Measurements from ENCODE around the gene FHIT. TPM values are rescaled to one million over a fixed set of nuclear protein-coding genes. Genes with fewer than 3 reads are reported as not detected.

The FHIT gene
- total RNA-seq, 1 experiment from 2014 or later = 20.1 TPM

GRCh38 chr3:60344340-60344739 lies 906.9 kb downstream of the FHIT start:
- no TSS peak for BruUV-seq (replicated peaks)
- no peaks in the 10 kb centered on the region for H3K4me1 Mint-ChIP-seq (ENCODE audit: insufficient read depth, unreplicated experiment)
- intact Hi-C loops (cut with micrococcal nuclease) = no loop called here
- H3K27ac Mint-ChIP-seq (ENCODE audit: low read depth, unreplicated experiment) = no peak overlapping the region
- no peaks in the 10 kb centered on the region for H3K36me3 Mint-ChIP-seq (ENCODE audit: insufficient read depth, unreplicated experiment)
- DNase-seq (ENCODE audit: unreplicated experiment) = no peak
- no peak overlapping the region for H3K4me3 Mint-ChIP-seq (ENCODE audit: unreplicated experiment)
- H3K9me3 Mint-ChIP-seq (ENCODE audit: unreplicated experiment) = no peaks in the 10 kb centered on the region
- no peaks in the 10 kb centered on the region for H3K27me3 Mint-ChIP-seq (ENCODE audit: insufficient read depth, unreplicated experiment)
- ChIA-PET CTCF (no interaction called here), POLR2A (no interaction called here)
- TF ChIP-seq CTCF (IDR thresholded peaks at IDR 0.05; ENCODE audit: unreplicated experiment) = no peak

- Mint-ChIP-seq H3K4me1 (ENCODE audit: insufficient read depth, unreplicated experiment) (no peaks in the 10 kb centered on the region), H3K27me3 (ENCODE audit: insufficient read depth, unreplicated experiment) (no peaks in the 10 kb centered on the region), H3K36me3 (ENCODE audit: insufficient read depth, unreplicated experiment) (no peaks in the 10 kb centered on the region), H3K4me3 (ENCODE audit: unreplicated experiment) (no peak overlapping the region), H3K27ac (ENCODE audit: low read depth, unreplicated experiment) (no peak overlapping the region), H3K9me3 (ENCODE audit: unreplicated experiment) (no peaks in the 10 kb centered on the region)
- intact Hi-C loops (cut with micrococcal nuclease) = no loop called here
- DNase-seq (ENCODE audit: unreplicated experiment) = no peak
- TF ChIP-seq CTCF (IDR thresholded peaks at IDR 0.05; ENCODE audit: unreplicated experiment) = no peak
- CTCF ChIA-PET = no interaction called here
- no TSS peak for BruUV-seq (replicated peaks)
- POLR2A ChIA-PET = no interaction called here
Measured at GRCh38 chr3:60343831-60344230, 907.4 kb downstream of the FHIT start.

- no peak for TF ChIP-seq CTCF (IDR thresholded peaks at IDR 0.05; ENCODE audit: unreplicated experiment)
- ChIA-PET POLR2A (no interaction called here), CTCF (no interaction called here)
- BruUV-seq (replicated peaks) = no TSS peak
- Mint-ChIP-seq H3K4me3 (ENCODE audit: unreplicated experiment) (no peak overlapping the region), H3K27ac (ENCODE audit: low read depth, unreplicated experiment) (no peak overlapping the region), H3K27me3 (ENCODE audit: insufficient read depth, unreplicated experiment) (no peaks in the 10 kb centered on the region), H3K36me3 (ENCODE audit: insufficient read depth, unreplicated experiment) (no peaks in the 10 kb centered on the region), H3K4me1 (ENCODE audit: insufficient read depth, unreplicated experiment) (no peaks in the 10 kb centered on the region), H3K9me3 (ENCODE audit: unreplicated experiment) (no peaks in the 10 kb centered on the region)
- intact Hi-C loops (cut with micrococcal nuclease) = no loop called here
- DNase-seq (ENCODE audit: unreplicated experiment) = no peak
Measured at GRCh38 chr3:60339304-60339703, 911.9 kb downstream of the FHIT start.

- no peaks in the 10 kb centered on the region for H3K27me3 Mint-ChIP-seq (ENCODE audit: insufficient read depth, unreplicated experiment)
- H3K36me3 Mint-ChIP-seq (ENCODE audit: insufficient read depth, unreplicated experiment) = no peaks in the 10 kb centered on the region
- intact Hi-C loops (cut with micrococcal nuclease) = no loop called here
- no peak overlapping the region for H3K4me3 Mint-ChIP-seq (ENCODE audit: unreplicated experiment)
- no peak overlapping the region for H3K27ac Mint-ChIP-seq (ENCODE audit: low read depth, unreplicated experiment)
- no peaks in the 10 kb centered on the region for H3K9me3 Mint-ChIP-seq (ENCODE audit: unreplicated experiment)
- ChIA-PET CTCF (interaction anchor here (0.7 kb wide), 1 partner anchor 9 kb away, joined by 3 read pairs; no protein-coding TSS in a partner anchor), POLR2A (interaction anchor here (0.7 kb wide), 1 partner anchor 550 kb away, joined by 3 read pairs; no protein-coding TSS in a partner anchor)
- BruUV-seq (replicated peaks) = no TSS peak
- peaks cover 6% of the 10 kb centered on the region for H3K4me1 Mint-ChIP-seq (ENCODE audit: insufficient read depth, unreplicated experiment)
- DNase-seq (ENCODE audit: unreplicated experiment) = no peak
- TF ChIP-seq CTCF (IDR thresholded peaks at IDR 0.05; ENCODE audit: unreplicated experiment) = no peak
Measured at GRCh38 chr3:60337421-60337820, 913.8 kb downstream of the FHIT start.

Measured in MCF 10A (cell line).